ENCODE measurements around the gene BCL2A1.

BCL2A1 gene

DNA sequence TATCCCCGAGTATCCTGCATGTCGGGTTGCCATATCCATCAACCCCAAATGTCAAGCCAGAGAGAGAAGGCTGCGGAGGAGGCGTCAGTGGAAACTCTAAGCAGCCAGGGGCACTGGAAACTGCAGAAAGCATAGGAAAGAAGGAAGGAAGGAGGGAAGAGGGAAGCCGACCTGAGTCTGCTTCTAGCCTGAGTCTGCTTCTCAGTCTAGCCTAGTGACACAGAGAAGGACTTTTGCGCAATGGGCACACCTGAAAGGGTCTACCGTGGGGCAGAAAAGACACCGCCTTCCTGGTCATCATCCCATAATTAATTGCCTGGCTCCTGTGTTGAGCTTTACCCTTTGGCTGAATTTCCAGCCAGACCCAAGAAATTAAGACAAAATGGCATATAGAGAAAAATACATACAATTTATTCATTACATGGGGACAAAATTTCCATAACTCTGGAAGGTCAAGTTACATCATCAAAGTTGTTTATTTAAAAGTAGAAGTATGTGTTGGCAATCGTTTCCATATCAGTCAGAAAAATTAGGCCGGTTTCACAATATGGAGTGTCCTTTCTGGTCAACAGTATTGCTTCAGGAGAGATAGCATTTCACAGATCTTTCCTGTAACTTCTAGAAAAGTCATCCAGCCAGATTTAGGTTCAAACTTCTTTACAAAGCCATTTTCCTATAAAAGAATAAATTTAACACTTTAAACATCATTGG is 10.3 kb downstream of the BCL2A1 start:
- no peak for TF ChIP-seq CTCF (IDR thresholded peaks at IDR 0.05)
- Histone ChIP-seq H3K4me3 (ENCODE audit: low read depth in 1 of 2, low read length in 1 of 2) (peak overlapping the region; percentile 40 to 49), H3K27me3 (no peaks in the 10 kb centered on the region), H3K27ac (peak overlapping the region; percentile 92), H3K36me3 (peaks cover 40% of the 10 kb centered on the region), H3K4me1 (ENCODE audit: control insufficient read depth in 1 of 2, insufficient read depth in 1 of 2, low read depth in 1 of 2, low read length in 1 of 2) (peaks cover 72 to 87% of the 10 kb centered on the region in 2 experiments), H3K9me3 (no peaks in the 10 kb centered on the region)

DNA sequence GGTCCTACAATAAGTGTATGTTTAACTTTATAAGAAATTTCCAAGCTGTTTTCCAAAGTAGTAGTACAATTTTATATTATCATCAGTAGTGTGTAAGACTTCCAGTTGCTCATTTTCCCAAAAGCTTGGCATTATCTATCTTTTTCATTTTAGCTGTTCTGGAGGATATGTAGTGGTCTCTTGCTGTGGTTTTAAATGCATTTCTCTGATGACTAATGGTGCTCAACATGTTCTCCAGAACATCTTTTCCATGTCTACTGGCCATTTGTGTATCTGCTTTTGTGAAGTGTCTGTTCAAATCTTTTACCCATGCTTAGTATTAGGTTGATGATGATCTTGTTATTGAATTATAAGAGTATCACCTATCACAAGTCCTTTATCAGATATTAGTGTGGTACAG is 13.3 kb downstream of the BCL2A1 start:
- Histone ChIP-seq H3K36me3 (peaks cover 16% of the 10 kb centered on the region), H3K4me3 (ENCODE audit: low read depth in 1 of 2, low read length in 1 of 2) (no peak overlapping the region), H3K27ac (no peak overlapping the region), H3K9me3 (no peaks in the 10 kb centered on the region), H3K27me3 (no peaks in the 10 kb centered on the region), H3K4me1 (ENCODE audit: control insufficient read depth in 1 of 2, insufficient read depth in 1 of 2, low read depth in 1 of 2, low read length in 1 of 2) (peaks cover 72 to 87% of the 10 kb centered on the region in 2 experiments)
- TF ChIP-seq CTCF (IDR thresholded peaks at IDR 0.05), result no peak

DNA sequence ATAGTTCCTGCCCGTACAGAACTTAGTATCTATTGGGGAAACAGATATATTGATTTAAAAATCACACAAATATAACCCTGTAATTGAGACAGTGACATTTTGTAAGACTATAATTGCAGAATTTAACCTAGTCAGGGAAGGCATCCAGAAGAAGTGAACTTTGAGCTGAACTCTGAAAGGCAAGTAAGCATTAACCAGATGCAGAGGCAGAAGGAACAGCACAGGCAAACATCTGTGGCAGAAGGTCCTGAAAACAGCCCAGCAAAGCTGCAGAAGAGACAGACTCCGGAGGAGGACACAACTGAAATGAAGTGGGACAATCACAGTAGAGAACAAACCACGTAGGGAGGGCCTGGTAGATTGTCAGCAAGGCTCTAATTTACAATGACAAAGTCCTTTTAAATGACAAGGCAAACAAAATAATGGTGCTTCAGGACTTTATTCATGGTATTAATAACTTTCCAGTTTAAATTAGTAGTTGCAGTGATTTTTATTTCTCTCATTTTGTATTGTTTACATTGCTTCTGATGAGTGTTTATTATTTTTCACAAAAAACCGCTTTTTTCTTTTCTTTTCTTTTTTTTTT is 14.5 kb downstream of the BCL2A1 start:
- no peak overlapping the region for H3K4me3 ChIP-seq (ENCODE audit: low read depth in 1 of 2, low read length in 1 of 2)
- peaks cover 72 to 87% of the 10 kb centered on the region in 2 experiments for H3K4me1 ChIP-seq (ENCODE audit: control insufficient read depth in 1 of 2, insufficient read depth in 1 of 2, low read depth in 1 of 2, low read length in 1 of 2)
- peaks cover 13% of the 10 kb centered on the region for H3K36me3 ChIP-seq
- no peak for TF ChIP-seq CTCF (IDR thresholded peaks at IDR 0.05)
- H3K27me3 ChIP-seq, result no peaks in the 10 kb centered on the region
- no peaks in the 10 kb centered on the region for H3K9me3 ChIP-seq
- H3K27ac ChIP-seq, result peak overlapping the region; percentile 84

- peak overlapping the region; percentile 84 for H3K27ac ChIP-seq
- peak overlapping the region; percentile 22 to 41 for H3K4me3 ChIP-seq (ENCODE audit: low read depth in 1 of 2, low read length in 1 of 2)
- H3K4me1 ChIP-seq (ENCODE audit: control insufficient read depth in 1 of 2, insufficient read depth in 1 of 2, low read depth in 1 of 2, low read length in 1 of 2), result peaks cover 62 to 71% of the 10 kb centered on the region in 2 experiments
- no peak for TF ChIP-seq CTCF (IDR thresholded peaks at IDR 0.05)
- H3K9me3 ChIP-seq, result no peaks in the 10 kb centered on the region
- H3K36me3 ChIP-seq, result peaks cover 4% of the 10 kb centered on the region
- H3K27me3 ChIP-seq, result no peaks in the 10 kb centered on the region
Measured at GRCh38 chr15:79954661-79955060, 16.3 kb downstream of the BCL2A1 start.

DNA sequence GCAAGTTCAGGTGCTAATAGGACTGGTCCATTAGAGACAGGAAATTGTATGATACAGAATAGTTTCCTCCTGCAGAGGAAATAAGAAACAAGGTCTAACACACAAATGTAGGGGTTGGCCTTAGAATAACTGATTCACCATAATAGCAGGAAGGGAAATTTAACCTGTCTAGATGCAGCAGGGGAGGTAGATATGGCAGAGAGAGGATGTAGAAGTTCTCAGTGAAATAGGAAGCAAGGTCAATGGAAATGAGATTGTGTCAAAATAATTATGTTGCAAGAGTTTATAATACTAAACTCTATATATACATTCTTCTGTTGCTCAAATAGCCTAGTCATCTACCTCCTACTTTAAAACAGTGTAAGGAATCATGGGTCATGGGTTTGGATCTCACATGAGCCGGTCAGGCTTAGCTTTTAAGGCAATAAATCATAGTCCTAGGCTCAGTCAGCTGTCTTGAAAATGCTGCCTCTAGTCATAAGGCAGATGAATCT is 17.0 kb downstream of the BCL2A1 start:
- Histone ChIP-seq H3K9me3 (no peaks in the 10 kb centered on the region), H3K4me1 (ENCODE audit: control insufficient read depth in 1 of 2, insufficient read depth in 1 of 2, low read depth in 1 of 2, low read length in 1 of 2) (peaks cover 64 to 70% of the 10 kb centered on the region in 2 experiments), H3K4me3 (ENCODE audit: low read depth in 1 of 2, low read length in 1 of 2) (peak overlapping the region; percentile 22 to 41), H3K27ac (peak overlapping the region; percentile 84), H3K36me3 (no peaks in the 10 kb centered on the region), H3K27me3 (no peaks in the 10 kb centered on the region)
- no peak for TF ChIP-seq CTCF (IDR thresholded peaks at IDR 0.05)
